Measurements from ENCODE around the gene CNPY1.

The CNPY1 gene

DNA sequence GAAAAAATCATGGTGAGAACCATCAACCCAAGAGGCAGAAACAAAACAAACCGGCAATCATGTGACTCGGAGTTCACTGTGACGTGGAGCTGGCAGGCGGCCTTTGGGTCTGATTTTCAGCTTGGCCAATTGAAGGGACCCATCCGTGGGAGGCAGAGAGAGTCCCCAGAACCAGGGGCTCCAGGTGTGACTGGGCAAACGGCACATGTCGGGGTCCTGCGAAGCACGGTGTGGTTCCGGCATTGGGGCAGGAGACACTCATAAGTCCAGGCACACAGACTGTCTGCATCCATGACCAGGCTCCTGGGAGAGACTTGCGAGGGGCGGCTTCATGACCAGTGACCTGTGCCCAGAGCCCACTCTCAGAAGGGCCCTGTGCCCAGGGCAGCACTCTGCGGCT is 12.6 kb upstream of the CNPY1 start:
- FAIRE-seq (no peak), DNase-seq (ENCODE audit: insufficient read length, low spot score) (no peak)
- no peak for TF ChIP-seq POLR2A (IDR thresholded peaks at IDR 0.05; ENCODE audit: low read depth, low read length)

DNA sequence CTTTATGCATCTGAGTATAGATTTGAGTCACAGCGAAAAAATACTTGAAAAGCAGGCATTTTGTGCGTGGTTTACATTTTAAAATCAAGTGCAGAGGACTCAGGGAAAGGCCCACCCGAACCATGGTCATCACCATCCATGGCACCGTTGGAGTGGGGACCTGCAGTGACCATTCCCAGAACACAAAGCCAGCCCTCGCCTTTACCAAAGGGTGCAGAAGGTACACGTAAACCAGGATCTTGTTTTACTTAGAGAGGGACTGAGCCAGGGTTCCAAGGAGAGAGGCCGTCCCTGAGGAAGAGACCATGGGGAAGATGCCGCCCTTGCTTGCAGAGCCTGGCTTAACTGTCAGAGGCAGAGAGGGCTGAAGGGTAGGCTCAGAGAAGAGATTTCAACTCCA is 12.0 kb upstream of the CNPY1 start:
- DNase-seq (ENCODE audit: insufficient read length, low spot score) (no peak), FAIRE-seq (no peak)
- TF ChIP-seq POLR2A (IDR thresholded peaks at IDR 0.05; ENCODE audit: low read depth, low read length), result no peak

DNA sequence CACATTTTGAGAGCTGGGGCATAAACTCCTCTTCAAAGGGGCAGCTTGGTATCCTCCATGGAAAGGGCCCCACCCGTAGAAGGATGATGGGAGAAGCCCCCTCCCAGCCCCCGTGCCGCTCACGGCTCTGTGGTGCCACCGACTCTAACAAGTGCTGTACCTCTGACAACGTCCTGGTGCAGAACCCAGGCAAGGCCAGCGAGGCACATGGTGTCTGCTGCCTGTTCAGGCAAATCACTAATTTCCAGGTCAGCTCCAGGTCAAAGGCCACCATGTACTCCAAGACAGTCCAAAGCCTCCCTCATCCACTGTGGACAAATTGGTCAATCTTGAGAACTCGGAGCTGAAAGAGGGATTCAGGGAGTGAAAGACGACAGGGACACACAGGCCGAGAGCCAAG is 11.4 kb upstream of the CNPY1 start:
- TF ChIP-seq POLR2A (IDR thresholded peaks at IDR 0.05; ENCODE audit: low read depth, low read length), result no peak
- FAIRE-seq (no peak), DNase-seq (ENCODE audit: insufficient read length, low spot score) (no peak)

DNA sequence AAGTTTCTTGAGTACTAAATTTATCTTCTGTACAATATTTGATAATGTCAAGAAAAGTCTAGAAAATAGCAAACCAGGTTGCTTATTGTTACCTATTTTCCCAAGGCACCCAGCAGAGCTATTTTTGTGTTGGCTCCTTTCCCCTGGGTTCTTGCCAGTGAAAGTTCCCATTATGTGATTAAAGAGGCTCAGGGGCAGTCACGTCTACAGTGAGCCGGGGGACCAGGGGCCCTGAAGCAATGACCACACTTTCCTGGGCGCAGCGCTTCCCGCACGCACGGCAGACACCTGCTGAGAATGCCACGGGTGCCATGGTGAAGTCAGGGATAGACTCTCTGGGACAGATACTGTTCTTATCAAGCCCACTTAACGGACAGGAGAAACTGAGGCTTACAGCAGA is 10.4 kb upstream of the CNPY1 start:
- DNase-seq (ENCODE audit: insufficient read length, low spot score) (no peak), FAIRE-seq (no peak)
- TF ChIP-seq POLR2A (IDR thresholded peaks at IDR 0.05; ENCODE audit: low read depth, low read length), result no peak

GRCh38 chr7:155555116-155555695 is 8.8 kb upstream of the CNPY1 start:
- DNase-seq (ENCODE audit: insufficient read length, low spot score) (no peak), FAIRE-seq (no peak)
- TF ChIP-seq POLR2A (IDR thresholded peaks at IDR 0.05; ENCODE audit: low read depth, low read length), result no peak

DNA sequence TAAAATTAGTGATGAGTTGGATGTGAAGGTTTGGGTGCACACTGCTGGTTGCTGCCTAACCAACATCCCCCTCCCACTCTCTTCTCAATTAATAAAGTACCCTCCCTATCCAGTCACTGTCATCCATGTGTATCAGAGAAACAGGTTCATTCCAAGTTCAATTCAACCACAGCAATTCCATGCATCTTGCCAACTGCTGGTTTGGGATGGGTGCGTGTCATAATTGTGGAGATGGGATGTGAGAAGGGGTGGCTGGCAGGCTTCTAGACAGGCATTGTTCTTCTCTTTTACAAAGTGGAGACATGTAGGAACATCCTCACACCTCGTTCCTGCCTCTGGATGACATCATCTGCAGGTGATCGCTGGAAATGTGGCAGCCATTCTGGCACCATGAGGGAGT is 7.5 kb upstream of the CNPY1 start:
- TF ChIP-seq POLR2A (IDR thresholded peaks at IDR 0.05; ENCODE audit: low read depth, low read length), result no peak
- FAIRE-seq, result no peak
- no peak for DNase-seq (ENCODE audit: insufficient read length, low spot score)

DNA sequence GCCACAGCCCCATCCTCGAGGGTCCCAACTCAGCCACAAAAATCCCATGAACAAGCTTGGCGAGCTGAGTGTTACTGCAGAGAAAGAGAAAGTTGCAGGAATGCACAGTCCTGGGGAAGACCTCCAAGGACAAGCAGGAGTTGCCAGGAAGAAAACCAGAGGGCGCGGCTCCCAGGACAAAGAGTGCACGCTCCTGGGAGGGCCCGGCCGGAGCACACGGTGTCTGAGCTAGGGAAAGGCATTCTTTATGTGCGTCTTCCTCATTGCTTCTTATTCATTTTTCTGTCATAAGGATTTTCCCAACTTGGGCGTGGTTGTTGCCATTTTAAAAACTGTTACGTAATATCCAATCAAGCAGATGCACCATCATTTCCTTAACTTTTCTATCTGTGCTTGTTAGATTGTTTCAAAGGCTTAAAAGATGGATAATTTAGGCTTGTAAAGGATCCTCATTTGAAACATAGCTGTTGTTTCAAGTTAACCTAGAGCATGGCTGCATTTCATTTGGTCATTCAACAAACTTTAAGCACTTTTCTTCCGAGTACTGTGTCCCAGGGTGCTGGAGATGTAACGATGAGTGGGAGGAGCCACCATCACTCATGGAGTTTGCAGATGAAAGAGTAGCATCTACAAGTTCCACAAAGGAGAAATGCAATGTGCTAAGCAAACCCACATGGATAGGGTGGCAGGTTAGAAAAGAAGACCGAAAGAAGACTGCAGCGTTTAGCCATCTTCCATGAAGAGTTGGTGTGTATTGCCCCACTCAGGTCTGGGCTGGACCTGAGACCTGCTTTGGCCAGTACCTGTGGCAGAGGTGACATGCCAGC is 5.6 kb upstream of the CNPY1 start:
- FAIRE-seq (no peak), DNase-seq (ENCODE audit: insufficient read length, low spot score) (no peak)

GRCh38 chr7:155550916-155551315 is 4.6 kb upstream of the CNPY1 start:
- DNase-seq (ENCODE audit: insufficient read length, low spot score) (no peak), FAIRE-seq (no peak)
- TF ChIP-seq POLR2A (IDR thresholded peaks at IDR 0.05; ENCODE audit: low read depth, low read length), result no peak

More for the DNA sequence above, 5.6 kb upstream of the CNPY1 start:
- TF ChIP-seq POLR2A (IDR thresholded peaks at IDR 0.05; ENCODE audit: low read depth, low read length), result no peak

- FAIRE-seq, result no peak
- TF ChIP-seq POLR2A (IDR thresholded peaks at IDR 0.05; ENCODE audit: low read depth, low read length), result no peak
- DNase-seq (ENCODE audit: insufficient read length, low spot score), result no peak
Measured at GRCh38 chr7:155549226-155549625, 2.9 kb upstream of the CNPY1 start.

- DNase-seq (ENCODE audit: insufficient read length, low spot score) (no peak), FAIRE-seq (no peak)
- no peak for TF ChIP-seq POLR2A (IDR thresholded peaks at IDR 0.05; ENCODE audit: low read depth, low read length)
Measured at GRCh38 chr7:155547161-155547791, 917 bp upstream of the CNPY1 start.

DNA sequence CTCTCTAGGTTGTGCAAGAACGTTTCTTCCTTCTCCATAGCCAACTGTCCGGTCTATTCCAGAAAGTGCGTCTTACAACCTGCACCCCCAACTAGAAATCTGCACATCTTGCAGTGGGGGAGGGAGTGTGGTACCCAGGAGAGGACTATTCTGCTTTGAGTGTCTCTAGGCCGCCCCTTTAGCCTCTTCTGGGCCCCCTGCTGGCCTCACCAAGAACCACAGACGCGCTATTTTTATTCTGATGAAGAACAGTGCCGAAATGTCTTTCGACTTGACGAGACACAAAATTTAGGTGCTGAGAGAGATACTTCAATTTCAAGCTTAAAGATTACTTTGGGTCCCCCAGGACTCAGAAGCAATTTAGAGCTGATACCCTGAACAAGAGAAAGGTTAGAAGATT is 1.0 kb downstream of the CNPY1 start:
- DNase-seq (ENCODE audit: insufficient read length, low spot score), result no peak
- no peak for TF ChIP-seq POLR2A (IDR thresholded peaks at IDR 0.05; ENCODE audit: low read depth, low read length)
- no peak for FAIRE-seq

GRCh38 chr7:155544485-155544884 is 1.9 kb downstream of the CNPY1 start:
- no peak for FAIRE-seq
- TF ChIP-seq POLR2A (IDR thresholded peaks at IDR 0.05; ENCODE audit: low read depth, low read length), result no peak
- no peak for DNase-seq (ENCODE audit: insufficient read length, low spot score)

DNA sequence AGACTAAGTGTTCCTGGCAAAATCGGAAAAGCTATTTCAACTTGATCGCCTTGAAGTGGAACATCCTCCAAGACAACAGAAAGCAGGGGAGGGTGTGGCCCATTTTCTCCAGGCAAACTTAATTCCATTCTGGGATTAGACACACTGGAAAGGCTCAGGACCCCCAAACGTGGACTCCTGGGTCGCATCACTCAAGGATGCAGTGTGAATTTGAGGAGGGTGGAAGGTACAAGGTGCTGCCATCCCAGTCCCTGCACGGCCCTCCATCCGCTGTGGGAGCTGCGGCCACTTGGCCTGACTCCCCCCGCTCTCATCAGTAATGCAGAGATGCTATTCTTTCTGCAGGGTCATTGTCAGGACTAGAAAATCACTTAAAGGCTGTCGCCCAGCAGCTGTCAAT is 2.4 kb downstream of the CNPY1 start:
- no peak for DNase-seq (ENCODE audit: insufficient read length, low spot score)
- no peak for TF ChIP-seq POLR2A (IDR thresholded peaks at IDR 0.05; ENCODE audit: low read depth, low read length)
- FAIRE-seq, result no peak

DNA sequence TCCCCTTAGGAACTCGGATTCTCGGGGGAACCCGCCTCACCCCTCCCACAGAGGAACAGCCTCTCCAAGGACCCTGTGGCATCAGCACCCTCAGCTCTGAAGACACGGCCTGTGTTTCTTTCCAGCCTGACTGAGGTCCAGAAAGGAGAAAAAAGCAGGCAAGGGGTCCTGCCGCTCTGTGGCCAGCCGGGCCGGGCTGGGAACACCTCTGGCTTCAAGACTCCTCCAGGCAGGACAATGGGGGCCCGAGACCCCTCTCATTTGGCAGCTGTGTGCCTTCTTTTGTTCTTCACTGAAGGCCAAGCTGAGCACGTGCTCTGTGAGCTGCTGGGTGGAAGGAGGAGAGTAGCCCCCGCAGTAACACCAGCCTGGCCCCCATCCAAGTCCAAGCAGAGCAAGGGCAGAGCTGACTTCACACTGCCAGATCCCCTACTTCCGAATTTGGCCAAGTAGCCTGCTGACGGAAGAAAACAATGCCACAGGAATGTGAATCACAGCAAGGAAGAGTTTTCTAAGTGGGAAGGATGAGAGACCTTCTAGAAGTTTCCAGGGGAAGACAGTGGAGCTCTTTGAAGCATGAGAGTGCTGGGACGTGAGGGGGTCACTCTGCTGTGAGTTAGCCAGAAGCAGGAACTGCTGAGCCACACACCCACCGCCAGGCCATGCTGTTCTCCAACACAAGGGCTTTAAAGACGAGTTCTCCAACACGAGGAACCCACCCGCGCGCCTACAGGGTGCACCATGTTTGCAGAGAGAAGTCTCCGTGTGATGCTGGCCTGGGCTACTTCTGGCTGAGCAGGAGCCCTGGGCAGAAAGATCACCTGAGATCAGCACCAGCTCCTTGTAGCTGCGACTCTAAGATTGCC is 3.1 kb downstream of the CNPY1 start:
- FAIRE-seq, result no peak
- DNase-seq (ENCODE audit: insufficient read length, low spot score), result no peak
- TF ChIP-seq POLR2A (IDR thresholded peaks at IDR 0.05; ENCODE audit: low read depth, low read length), result no peak

All from H54 (cell line).